ENCODE data around the gene CNKSR1.
A peak's percentile ranks its signal among the peaks of the same experiment; 100 is the strongest.

CNKSR1 gene

GRCh38 chr1:26190373-26190987, 13.2 kb downstream of the CNKSR1 start, which contains the start of gene CATSPER4:
CATSPER4 (plus strand) TSS chr1:26190602; CDS start chr1:26190628, 26 bp downstream.
- POLR2A ChIA-PET, result interaction anchor here (0.6 to 2.7 kb wide), 5 partner anchors 15 to 60 kb away, joined by 3 to 16 read pairs (median 4); partner anchors contain the start of gene CEP85
- CTCF ChIA-PET, result interaction anchor here (0.5 to 4.1 kb wide), 26 partner anchors 10 to 1457 kb away, joined by 3 to 32 read pairs (median 4); partner anchors contain the start of genes CD52, CEP85, SH3BGRL3 and ZNF593
- H3K36me3 ChIP-seq (ENCODE audit: control insufficient read depth in 2 of 2, insufficient read depth in 1 of 2, low read length in 2 of 2), result no peaks in the 10 kb centered on the region
- H3K4me1 ChIP-seq (ENCODE audit: control insufficient read depth, insufficient read depth, low read length), result no peaks in the 10 kb centered on the region
- no peak within 1 kb of the TSS for H3K27ac ChIP-seq (ENCODE audit: extremely low read depth, low read depth, low read length)
- no peaks in the 10 kb centered on the region for H3K9me3 ChIP-seq (ENCODE audit: control insufficient read depth, insufficient read depth, low read depth, low read length)
- TF ChIP-seq ZIC2 (tag by site-specific recombination; IDR thresholded peaks at IDR 0.05), result peak; percentile 40
- TF ChIP-seq ZBTB17 (tag by site-specific recombination; IDR thresholded peaks at IDR 0.05), result 0 out of 2 replicates have a peak, but pooled peaks have one; percentile 22
- TF ChIP-seq ZNF23 (tag by site-specific recombination; IDR thresholded peaks at IDR 0.05; ENCODE audit: borderline replicate concordance), result no peak
- TF ChIP-seq EGR2 (tag by site-specific recombination; IDR thresholded peaks at IDR 0.05; ENCODE audit: low read depth), result peak; percentile 16; the same call in 1 of the 2 replicates
- TF ChIP-seq CTCF (tag by site-specific recombination; IDR thresholded peaks at IDR 0.05), result peak; percentile 46; the same call in 1 of the 2 replicates
- TF ChIP-seq GLIS2 (tag by site-specific recombination; IDR thresholded peaks at IDR 0.05), result peak; percentile 22; the same call in 1 of the 2 replicates
- H3K4me3 ChIP-seq (ENCODE audit: low read depth, low read length), result no peak within 1 kb of the TSS

- CTCF ChIA-PET, result interaction anchor here (0.6 to 4.1 kb wide), 3 partner anchors 43 to 152 kb away, joined by 3 to 32 read pairs (median 5); partner anchors contain the start of gene CEP85
- no peaks in the 10 kb centered on the region for H3K36me3 ChIP-seq (ENCODE audit: control insufficient read depth in 2 of 2, insufficient read depth in 1 of 2, low read length in 2 of 2)
- no peak overlapping the region for H3K27ac ChIP-seq (ENCODE audit: extremely low read depth, low read depth, low read length)
- POLR2A ChIA-PET, result no interaction called here
- H3K9me3 ChIP-seq (ENCODE audit: control insufficient read depth, insufficient read depth, low read depth, low read length), result no peaks in the 10 kb centered on the region
- no peaks in the 10 kb centered on the region for H3K4me1 ChIP-seq (ENCODE audit: control insufficient read depth, insufficient read depth, low read length)
- no peak overlapping the region for H3K4me3 ChIP-seq (ENCODE audit: low read depth, low read length)
- TF ChIP-seq ZNF677 (tag by site-specific recombination; IDR thresholded peaks at IDR 0.05), result no peak
- no peak for TF ChIP-seq GLIS1 (tag by site-specific recombination; IDR thresholded peaks at IDR 0.05)
- TF ChIP-seq ZNF362 (tag by site-specific recombination; IDR thresholded peaks at IDR 0.05), result no peak
- TF ChIP-seq ZNF658 (tag by site-specific recombination; IDR thresholded peaks at IDR 0.05), result no peak
- TF ChIP-seq ZNF555 (tag by site-specific recombination; conservative IDR thresholded peaks at IDR 0.05), result no peak
These were observed 14.4 kb downstream of the CNKSR1 start for GRCh38 chr1:26191739-26192138.

GRCh38 chr1:26195805-26196204, 18.5 kb downstream of the CNKSR1 start:
- ChIA-PET CTCF (no interaction called here), POLR2A (no interaction called here)
- no peaks in the 10 kb centered on the region for H3K36me3 ChIP-seq (ENCODE audit: control insufficient read depth in 2 of 2, insufficient read depth in 1 of 2, low read length in 2 of 2)
- H3K4me1 ChIP-seq (ENCODE audit: control insufficient read depth, insufficient read depth, low read length), result no peaks in the 10 kb centered on the region
- H3K27ac ChIP-seq (ENCODE audit: extremely low read depth, low read depth, low read length), result no peak overlapping the region
- no peak overlapping the region for H3K4me3 ChIP-seq (ENCODE audit: low read depth, low read length)
- H3K9me3 ChIP-seq (ENCODE audit: control insufficient read depth, insufficient read depth, low read depth, low read length), result no peaks in the 10 kb centered on the region
- TF ChIP-seq ZSCAN4 (tag by site-specific recombination; IDR thresholded peaks at IDR 0.05) (no peak), ZSCAN5A (tag by site-specific recombination; IDR thresholded peaks at IDR 0.05) (no peak), TRIM28 (IDR thresholded peaks at IDR 0.05; ENCODE audit: borderline replicate concordance, low read length) (no peak), ZBTB49 (tag by site-specific recombination; IDR thresholded peaks at IDR 0.05; ENCODE audit: low read depth) (no peak), ZNF704 (tag by site-specific recombination; IDR thresholded peaks at IDR 0.05) (no peak), KLF9 (tag by site-specific recombination; IDR thresholded peaks at IDR 0.05; ENCODE audit: low read depth) (no peak), ZNF843 (tag by site-specific recombination; IDR thresholded peaks at IDR 0.05) (no peak), ZNF792 (tag by site-specific recombination; IDR thresholded peaks at IDR 0.05) (no peak), ZNF391 (tag by site-specific recombination; IDR thresholded peaks at IDR 0.05; ENCODE audit: borderline replicate concordance, low read depth) (no peak), ZNF266 (tag by site-specific recombination; IDR thresholded peaks at IDR 0.05; ENCODE audit: low read depth) (no peak)

Data from HEK293 (cell line).